ENCODE measurements around the gene RTTN. TPM values are rescaled to one million over a fixed set of nuclear protein-coding genes. Genes with fewer than 3 reads are reported as not detected.

Gene RTTN
- total RNA-seq, 4 donors from 2014 or later: 10.8 to 58.1 (median 22.4) TPM

GRCh38 chr18:69987870-69988269 is 217.6 kb downstream of the RTTN start:
- no peak for TF ChIP-seq POLR2A (IDR thresholded peaks at IDR 0.05)
- TF ChIP-seq CTCF (IDR thresholded peaks at IDR 0.05): no peak
- intact Hi-C loops (cut with DNase I; ENCODE audit: low total_unique reads): no loop called here
- Histone ChIP-seq H3K4me1 (no peaks in the 10 kb centered on the region), H3K27me3 (no peaks in the 10 kb centered on the region), H3K36me3 (no peaks in the 10 kb centered on the region), H3K27ac (no peak overlapping the region), H3K4me3 (no peak overlapping the region), H3K9me3 (no peaks in the 10 kb centered on the region)
- DNase-seq: no peak

GRCh38 chr18:69985239-69985638 is 220.2 kb downstream of the RTTN start:
- Histone ChIP-seq H3K9me3 (no peaks in the 10 kb centered on the region), H3K36me3 (no peaks in the 10 kb centered on the region), H3K27ac (no peak overlapping the region), H3K27me3 (no peaks in the 10 kb centered on the region), H3K4me1 (no peaks in the 10 kb centered on the region), H3K4me3 (no peak overlapping the region)
- intact Hi-C loops (cut with DNase I; ENCODE audit: low total_unique reads): no loop called here
- TF ChIP-seq POLR2A (IDR thresholded peaks at IDR 0.05) (no peak), CTCF (IDR thresholded peaks at IDR 0.05) (no peak)
- DNase-seq: no peak

GRCh38 chr18:69982417-69982816 is 223.1 kb downstream of the RTTN start:
- Histone ChIP-seq H3K4me1 (no peaks in the 10 kb centered on the region), H3K36me3 (no peaks in the 10 kb centered on the region), H3K4me3 (no peak overlapping the region), H3K9me3 (no peaks in the 10 kb centered on the region), H3K27ac (no peak overlapping the region), H3K27me3 (no peaks in the 10 kb centered on the region)
- intact Hi-C loops (cut with DNase I; ENCODE audit: low total_unique reads): no loop called here
- no peak for TF ChIP-seq POLR2A (IDR thresholded peaks at IDR 0.05)
- no peak for TF ChIP-seq CTCF (IDR thresholded peaks at IDR 0.05)
- DNase-seq: no peak

GRCh38 chr18:69981948-69982347 is 223.5 kb downstream of the RTTN start:
- Histone ChIP-seq H3K9me3 (no peaks in the 10 kb centered on the region), H3K4me3 (no peak overlapping the region), H3K27me3 (no peaks in the 10 kb centered on the region), H3K36me3 (no peaks in the 10 kb centered on the region), H3K27ac (no peak overlapping the region), H3K4me1 (no peaks in the 10 kb centered on the region)
- DNase-seq: no peak
- intact Hi-C loops (cut with DNase I; ENCODE audit: low total_unique reads): no loop called here
- no peak for TF ChIP-seq CTCF (IDR thresholded peaks at IDR 0.05)
- TF ChIP-seq POLR2A (IDR thresholded peaks at IDR 0.05): no peak

- TF ChIP-seq POLR2A (IDR thresholded peaks at IDR 0.05): no peak
- no peak for TF ChIP-seq CTCF (IDR thresholded peaks at IDR 0.05)
- H3K27ac ChIP-seq: no peak overlapping the region
- intact Hi-C loops (cut with DNase I; ENCODE audit: low total_unique reads): no loop called here
Measured at GRCh38 chr18:69980982-69981804, 224.3 kb downstream of the RTTN start.

More at GRCh38 chr18:69980982-69981804, 224.3 kb downstream of the RTTN start:
- no peak for DNase-seq
- Histone ChIP-seq H3K27me3 (no peaks in the 10 kb centered on the region), H3K4me1 (no peaks in the 10 kb centered on the region), H3K36me3 (no peaks in the 10 kb centered on the region), H3K4me3 (no peak overlapping the region), H3K9me3 (peaks cover 0 to 5% of the 10 kb centered on the region in 2 donors)

All from uterus (tissue), 4 donors.